Activated T-cell treated with anti-CD3 and anti-CD28 coated beads for 4 hours (primary cell): Measurements from ENCODE around the gene KLHDC3.
"Not testable (repeated sequence)": the region's sequence is repeated elsewhere in the genome, so short reads cannot be mapped to it uniquely, and the experiment has no call there.

ENCODE experiments used
- DNase-seq: peaks from one replicate; pipeline ENCODE4 v3.0.0-alpha.2; 2020

Gene KLHDC3

DNA sequence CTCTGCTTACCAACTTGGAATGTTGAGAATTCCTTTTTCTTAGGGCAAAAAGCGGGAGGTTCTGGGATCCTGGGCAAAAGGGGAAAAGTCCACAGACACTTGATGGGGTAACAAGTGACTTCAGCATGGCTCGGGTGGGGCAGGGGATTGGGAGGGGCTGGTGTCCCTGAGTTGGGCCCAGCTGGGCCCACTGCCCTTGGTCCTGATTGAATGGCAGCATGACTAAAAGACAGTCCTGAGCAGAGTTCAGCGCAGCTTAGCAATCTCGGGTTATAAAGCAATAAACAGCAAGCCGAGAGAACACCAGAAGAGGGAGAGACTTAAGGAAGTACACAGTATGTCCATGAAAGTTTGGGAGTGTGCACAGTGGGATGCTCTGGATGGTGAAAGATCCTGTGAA is 24.1 kb upstream of the KLHDC3 start:
- DNase-seq: no peak

DNA sequence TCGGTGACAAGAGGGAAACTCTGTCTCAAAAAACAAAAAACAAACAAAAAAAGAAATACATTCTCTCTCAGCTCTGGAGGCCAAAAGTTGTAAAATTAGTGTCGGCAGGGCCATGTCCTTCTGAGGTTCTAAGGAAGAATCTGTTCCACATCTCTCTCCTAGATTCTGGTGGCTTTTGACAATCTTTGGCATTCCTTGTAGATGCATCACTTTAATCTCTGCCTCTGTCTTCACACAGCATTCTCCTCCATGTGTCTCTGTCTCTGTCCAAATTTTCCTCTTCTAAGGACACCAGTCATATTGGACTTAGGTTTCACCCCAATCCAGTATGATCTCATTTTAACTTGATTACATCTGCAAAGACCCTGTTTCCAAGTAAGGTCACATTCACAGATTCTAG is 20.6 kb upstream of the KLHDC3 start:
- no peak for DNase-seq

DNA sequence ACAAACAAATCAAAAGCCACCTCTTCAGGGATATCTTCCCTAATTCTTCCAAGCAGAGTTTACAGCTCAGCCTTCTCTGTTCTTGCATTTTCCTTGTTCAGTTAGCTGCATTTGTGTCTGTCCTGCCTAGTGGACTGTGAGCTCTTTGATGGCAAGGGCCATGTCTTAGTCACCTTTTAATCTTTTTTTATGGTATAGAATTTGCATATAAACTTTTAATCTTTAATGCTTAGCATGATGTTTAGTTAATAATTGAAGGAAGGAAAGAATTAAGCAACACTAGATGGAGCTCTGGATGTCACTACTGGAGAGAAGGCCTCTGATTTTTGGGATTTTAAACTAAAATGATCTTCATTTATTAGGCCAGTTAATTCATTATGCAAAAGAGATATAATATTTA is 17.5 kb upstream of the KLHDC3 start:
- no peak for DNase-seq

DNA sequence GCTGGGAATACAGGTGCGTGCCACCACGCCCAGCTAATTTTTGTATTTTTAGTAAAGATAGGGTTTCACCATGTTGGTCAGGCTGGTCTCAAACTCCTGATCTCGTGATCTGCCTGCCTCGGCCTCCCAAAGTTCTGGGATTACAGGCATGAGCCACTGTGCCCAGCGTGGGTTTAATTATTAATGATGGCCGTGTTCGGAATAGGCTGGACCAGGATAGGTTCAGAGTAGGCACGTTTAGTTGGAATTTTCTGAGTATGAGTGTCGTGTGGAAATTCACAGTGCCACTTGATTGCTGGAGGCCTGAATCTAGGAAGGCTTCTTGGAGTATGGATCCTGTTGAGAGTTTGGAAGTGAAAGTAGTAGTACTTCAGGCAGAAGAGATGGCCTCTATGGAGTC is 15.8 kb upstream of the KLHDC3 start:
- DNase-seq: not testable (repeated sequence)

DNA sequence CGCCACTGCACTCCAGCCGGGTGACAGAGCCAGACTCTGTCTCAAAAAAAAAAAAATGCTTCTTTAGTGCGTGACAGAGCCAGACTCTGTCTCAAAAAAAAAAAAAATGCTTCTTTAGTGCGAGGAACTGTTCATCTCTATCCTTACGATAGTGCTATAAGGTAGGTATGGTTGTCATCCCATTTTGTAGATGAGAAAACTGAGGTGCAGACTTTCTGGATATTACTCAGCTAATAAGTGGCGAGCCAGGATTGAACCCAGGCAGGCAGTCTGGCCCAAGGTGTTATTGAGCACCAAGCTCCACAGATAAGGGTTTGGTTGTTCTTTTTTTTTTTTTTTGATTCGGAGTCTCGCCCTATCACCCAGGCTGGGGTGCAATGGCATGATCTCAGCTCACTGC is 12.2 kb upstream of the KLHDC3 start:
- no peak for DNase-seq

DNA sequence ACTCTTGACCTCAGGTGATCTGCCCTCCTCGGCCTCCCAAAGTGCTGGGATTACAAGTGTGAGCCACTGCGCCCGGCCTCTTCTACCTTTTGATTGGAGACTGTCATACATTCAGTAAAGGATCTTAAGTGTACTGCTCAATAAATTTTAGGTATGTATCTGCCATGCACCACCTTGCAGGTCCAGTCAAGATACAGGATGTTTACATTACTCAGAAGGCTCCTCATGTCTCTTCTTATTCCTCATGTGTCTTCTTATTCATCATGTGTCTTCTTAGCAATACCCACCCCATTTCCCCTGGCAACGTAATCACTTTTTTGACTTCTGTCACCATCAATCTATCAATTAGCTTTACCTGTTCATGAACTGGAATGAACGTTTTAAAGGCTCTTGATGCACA is 8.2 kb upstream of the KLHDC3 start:
- DNase-seq: no peak

DNA sequence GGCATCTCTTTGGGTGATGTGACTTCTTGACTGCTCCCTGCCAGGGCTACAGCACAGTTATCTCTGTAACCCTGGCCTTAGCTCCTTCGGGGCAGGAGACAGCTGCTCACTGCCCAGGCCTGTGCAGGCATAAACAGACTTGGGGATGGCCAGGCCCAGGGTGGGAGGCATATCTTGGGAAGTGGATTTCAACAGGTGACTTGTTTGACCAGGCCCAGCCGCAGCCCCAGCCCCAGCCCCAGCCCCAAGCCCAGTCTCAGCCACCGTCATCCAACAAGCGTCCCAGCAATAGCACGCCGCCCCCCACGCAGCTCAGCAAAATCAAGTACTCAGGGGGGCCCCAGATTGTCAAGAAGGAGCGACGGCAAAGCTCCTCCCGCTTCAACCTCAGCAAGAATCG is 7.8 kb upstream of the KLHDC3 start:
- no peak for DNase-seq

DNA sequence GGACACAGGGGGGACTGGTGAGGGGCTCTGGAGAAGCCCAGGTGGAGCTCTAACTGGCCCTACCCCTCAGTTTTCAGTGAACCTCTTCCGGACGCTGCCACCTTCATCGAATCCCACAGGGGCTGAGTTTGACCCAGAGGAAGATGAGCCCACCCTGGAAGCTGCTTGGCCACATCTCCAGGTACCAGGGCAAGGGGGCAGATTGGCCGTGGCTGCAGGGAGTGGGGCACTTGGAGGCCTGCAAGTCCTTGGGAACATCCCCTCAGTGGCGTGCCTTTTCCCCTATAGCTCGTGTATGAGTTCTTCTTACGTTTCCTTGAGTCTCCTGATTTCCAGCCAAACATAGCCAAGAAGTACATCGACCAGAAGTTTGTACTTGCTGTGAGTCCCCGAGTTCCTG is 6.9 kb upstream of the KLHDC3 start:
- no peak for DNase-seq

DNA sequence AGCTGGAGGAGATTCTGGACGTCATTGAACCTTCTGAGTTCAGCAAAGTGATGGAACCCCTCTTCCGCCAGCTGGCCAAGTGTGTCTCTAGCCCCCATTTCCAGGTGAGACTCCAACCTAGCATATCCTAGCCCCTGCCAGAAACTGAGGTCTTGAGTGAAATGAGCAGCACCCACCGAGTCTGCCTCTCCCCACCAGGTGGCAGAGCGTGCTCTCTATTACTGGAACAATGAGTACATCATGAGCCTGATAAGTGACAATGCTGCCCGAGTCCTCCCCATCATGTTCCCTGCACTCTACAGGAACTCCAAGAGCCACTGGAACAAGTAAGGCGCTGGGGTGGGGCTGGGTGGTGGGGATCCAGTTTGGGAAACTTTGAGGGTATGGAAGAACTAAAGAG is 4.9 kb upstream of the KLHDC3 start:
- no peak for DNase-seq

DNA sequence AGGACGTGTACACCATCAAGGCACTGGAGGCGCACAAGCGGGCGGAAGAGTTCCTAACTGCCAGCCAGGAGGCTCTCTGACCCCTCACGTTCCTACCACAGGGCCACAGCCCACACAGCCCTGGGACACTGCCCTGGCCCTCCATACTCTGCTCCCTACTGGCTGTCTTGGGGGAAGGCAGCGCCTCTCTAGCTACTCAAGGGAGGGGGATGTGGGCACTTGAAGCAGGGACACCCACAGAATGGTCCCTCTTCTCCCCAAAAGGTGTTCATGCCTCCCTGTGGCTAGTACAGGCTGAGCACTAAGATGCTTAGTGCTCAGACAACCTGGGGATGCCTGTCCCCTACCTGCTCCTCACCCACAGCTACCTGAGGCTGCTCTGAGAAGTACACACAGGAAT is 2.8 kb upstream of the KLHDC3 start:
- no peak for DNase-seq

DNA sequence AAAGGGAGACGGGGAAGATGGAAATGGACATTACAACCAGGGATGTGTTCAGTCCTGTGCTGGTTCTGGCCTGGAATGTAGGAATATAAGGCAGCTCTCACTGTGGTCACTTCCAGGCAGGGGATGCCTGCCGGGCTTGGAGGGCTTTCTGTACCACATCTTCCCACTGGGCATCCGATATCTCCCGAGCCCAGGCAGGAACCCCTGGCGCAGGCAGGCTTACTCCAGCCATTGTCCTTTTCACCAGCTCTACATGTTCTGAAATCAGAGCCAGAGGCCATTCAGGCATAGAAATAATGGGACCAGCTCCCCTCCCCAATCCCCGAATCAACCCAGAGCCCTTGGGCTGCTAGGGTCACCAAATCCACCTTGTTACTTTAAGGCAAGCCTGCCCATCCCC is 1.7 kb upstream of the KLHDC3 start:
- DNase-seq: no peak

DNA sequence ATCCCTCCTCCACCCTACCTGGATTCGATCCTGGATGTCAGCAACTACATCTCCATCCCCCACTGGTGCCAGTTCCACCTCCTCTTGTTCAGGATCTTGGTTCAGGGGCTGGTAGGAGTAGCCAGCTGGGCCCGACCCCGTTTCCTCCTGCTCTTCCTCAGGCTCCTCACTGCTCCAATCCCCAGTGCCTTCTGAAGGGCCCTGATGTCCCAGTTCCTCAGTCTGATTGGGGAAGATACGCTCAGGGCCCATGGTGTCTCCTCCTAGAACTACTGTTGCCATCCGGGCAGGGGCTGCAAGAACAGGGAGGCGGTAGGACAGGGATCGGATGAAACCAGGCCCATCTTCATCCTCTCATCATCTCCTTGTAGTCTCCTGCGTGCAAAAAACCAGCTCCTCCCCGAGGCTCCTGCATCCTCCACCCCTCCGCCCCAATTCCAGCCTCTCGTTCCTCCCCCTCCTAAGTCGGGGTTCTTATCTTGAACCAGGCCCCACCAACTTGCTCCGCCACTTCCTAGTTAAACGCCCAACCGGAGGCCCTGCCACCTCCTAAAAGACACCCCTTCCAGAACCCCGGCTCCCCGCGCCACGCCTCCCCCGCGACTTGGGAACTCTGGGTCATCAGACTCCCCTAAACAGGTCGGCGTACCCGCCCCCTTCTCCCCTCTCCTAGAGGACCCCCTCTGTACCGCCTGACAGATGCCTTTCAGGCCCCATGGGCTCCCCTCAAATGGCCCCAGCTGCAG is 779 bp upstream of the KLHDC3 start:
- DNase-seq: no peak

DNA sequence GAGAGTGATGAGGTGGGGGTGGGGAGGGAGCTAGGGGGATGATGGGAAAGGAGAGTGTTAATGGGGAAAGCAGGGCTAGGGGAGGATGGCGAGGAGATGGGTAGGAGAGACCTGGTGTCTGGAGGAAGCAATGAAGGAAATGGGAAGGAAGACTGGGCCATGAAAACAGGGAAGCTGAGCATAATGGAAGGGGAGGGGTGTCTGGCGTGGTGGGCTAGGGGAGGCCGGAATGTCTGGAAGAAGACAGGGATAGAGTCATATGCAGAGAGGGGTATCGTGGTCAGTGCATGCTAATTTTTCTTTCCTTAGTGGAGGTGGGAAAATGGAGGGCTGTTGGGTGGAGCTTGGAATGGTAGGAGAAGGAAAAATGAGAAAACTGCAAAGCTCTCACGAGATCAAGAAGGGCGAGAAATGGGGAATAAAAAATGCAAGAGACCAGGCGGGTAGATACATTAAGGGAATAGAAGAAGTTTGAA is 423 bp downstream of the KLHDC3 start:
- DNase-seq: no peak

DNA sequence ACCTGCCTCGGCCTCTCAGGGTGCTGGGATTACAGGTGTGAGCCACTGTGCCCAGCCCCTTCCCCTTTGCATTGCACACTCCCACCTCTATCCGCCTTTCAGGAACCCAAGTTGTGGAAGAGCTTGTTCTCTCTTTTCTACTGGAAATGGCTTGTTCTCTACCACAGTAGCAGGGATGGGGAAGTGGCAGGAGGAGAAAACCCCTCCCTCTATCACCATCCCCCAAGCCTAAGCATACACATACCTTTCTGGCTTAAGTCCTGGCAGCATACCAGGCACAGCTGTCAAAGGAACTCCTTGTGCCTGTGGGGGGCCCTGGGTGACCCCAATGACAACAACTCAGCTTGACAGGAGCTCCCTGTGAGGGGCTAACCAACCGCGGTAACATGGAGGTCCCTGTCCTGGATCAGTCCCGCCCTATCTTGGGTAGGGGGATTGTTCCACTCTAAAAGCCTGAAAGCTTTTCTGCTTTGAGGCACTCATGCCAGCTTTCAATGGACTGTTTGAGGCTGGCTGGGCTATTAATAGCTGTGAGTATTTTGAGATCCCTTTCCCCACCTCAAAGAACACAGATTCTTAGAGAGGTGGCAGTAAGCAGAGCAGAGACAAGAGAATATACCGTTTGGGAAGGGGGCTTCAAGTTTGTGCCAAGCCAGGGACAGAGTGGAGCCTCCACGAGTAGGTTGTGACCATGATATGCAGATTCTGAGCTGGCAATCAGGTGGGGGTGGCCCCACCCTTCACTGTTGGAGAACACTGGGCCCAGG is 2.3 kb downstream of the KLHDC3 start:
- no peak for DNase-seq

DNA sequence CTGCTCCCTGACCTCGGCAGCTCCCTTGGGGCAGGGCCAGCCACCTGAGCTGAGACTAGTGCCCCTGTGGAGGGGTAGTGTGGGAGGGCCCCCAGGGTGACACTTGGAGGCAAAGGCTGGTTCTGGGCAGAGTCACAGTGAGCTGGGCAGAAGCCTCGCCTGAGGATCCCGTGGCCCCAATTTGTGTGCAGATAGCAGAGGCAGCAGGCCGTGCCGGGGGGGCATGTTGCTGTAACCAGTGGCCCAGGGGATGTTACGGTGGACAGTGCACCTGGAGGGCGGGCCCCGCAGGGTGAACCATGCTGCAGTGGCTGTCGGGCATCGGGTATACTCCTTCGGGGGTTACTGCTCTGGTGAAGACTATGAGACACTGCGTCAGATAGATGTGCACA is 2.9 kb downstream of the KLHDC3 start:
- no peak for DNase-seq

DNA sequence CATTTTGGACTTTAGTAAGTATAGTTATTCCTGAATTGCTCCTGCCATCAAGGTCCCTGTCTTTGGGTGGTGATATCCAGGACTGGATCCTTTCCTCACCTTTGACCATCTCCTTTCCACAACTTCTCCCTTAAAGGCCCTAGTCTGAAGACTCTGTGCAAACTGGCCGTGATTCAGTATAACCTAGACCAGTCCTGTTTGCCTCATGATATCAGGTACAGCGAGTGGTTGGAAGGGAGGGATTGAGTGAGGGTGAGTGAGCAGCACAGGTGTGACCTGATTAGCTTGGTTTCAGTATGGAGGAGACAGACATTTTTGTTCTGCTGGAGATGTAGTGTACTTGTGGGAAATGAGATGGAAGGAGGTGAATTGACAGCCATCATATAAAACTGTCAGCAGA is 5.1 kb downstream of the KLHDC3 start:
- no peak for DNase-seq

DNA sequence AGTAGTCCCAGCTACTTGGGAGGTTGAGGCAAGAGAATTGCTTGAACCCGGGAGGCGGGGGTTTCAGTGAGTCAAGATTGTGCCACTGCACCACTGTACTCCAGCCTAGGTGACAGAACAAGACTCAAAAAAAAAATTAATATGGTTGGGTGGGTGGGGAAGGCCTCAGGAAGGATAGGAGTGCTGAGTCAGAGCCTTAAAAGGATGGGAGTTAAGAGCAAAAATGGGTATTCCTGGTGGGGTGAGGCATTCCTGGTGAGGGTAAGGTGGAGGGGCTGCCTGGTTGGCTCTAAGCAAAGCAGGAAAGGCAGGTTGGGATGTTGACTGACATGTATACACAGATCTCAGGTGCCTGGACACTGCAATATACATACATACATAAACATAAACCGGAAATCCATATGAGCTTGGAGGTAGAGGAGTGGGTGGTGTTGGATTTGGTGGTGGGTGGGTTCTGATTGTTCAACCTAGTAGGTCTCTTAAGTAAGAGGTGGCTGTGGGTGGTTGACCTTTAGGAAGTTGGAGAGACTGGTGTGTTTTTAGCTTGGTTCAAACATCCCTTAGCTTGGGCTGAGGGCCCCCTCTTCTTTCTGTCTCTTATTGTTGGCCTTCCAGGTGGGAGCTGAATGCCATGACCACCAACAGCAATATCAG is 6.1 kb downstream of the KLHDC3 start:
- DNase-seq: no peak

DNA sequence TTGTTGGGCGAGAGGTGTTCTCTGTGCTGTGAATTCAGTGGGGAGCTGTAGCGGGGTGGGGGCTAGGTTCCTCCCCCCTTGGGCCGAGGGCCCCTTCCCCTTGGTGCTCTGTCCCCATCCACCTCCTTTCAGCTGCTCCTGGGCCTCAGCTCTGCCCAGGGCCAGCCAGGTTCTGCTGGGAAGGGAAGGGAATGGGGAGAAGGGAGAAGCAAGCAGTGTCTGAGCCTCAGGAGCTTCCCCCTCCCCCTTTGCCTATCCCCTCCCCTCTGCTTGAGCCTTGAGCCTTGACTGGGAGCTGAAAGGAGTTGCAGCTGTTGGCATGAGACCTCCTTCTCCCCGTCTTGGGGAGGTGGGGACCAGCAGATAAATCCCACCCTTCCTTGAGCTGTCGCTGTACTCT is 6.8 kb downstream of the KLHDC3 start:
- DNase-seq: no peak

DNA sequence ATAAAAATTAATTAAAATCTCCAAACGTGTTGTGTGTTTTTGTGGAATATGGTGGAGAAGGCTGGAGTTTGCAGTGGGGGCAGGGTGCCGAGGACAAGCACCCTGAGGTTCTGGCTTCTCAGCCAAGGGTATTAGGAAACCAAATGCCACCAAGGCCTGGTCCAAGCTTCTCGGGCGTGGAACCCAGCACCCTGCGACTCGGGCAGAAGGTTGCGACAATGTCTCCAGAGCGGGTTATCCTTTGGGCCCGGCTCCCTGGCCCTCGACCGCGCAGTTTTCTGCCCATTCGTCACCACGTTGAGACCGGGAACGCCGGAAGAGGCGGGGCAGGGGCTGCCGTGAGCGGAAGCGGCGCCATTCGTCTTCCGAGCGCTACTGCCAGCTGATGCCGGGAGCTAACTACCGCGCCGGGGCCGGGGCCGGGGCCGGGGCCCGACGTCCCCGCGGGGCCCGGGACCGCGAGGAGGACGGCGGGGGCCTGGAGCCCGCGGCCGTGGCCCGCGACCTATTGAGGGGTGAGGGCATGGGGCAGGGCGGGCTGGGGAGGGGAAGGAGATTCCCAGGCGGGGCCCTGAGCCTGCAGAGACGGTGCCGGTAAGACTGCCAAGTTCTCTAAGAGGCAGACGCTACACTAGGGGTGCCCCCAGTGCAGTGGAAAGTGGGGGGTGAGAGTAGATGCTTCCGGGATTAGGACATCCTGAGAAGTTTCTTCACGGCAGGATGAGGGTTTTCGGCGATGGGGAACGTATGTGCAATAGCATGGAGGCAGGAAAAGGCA is 7.4 kb downstream of the KLHDC3 start, which contains the start of gene RRP36:
RRP36 (plus strand) TSS at position 354 of the 778 bp plus-strand sequence; CDS start at position 386, 32 bp downstream.
- DNase-seq: peak; percentile 51

DNA sequence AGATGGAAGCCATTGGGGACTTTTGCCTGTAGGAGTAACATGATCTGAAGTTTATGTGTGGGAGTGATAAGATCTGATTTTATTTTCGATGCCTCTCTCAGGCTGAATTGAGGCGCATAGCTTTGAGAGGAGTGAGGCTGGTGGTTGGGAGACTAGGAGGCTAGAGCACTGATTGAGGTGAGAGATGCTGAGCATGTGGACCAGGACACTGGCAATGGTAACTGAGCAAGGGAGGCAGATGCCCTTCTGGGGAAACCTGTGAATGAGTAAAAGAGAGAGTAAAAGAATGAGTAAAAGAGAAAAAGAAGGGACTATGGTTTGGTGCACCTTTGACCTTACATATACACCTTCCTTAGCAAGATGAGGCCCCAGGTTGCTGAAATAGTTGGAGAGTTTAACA is 10.4 kb downstream of the KLHDC3 start:
- DNase-seq: no peak

DNA sequence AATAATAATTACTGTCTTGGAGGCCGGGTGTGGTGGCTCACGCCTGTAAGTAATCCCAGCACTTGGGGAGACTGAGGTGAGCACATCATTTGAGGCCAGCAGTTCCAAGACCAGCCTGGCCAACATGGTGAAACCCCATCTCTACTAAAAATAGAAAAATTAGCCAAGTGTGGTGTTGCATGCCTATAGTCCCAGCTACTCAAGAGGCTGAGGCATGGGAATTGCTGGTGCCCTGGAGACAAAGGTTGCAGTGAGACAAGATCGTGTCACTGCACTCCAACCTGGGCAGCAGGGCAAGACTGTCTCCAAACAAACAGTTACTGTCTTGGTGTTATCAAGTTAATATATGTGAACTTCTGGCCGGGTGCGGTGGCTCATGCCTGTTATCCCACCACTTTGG is 12.3 kb downstream of the KLHDC3 start:
- DNase-seq: no peak

DNA sequence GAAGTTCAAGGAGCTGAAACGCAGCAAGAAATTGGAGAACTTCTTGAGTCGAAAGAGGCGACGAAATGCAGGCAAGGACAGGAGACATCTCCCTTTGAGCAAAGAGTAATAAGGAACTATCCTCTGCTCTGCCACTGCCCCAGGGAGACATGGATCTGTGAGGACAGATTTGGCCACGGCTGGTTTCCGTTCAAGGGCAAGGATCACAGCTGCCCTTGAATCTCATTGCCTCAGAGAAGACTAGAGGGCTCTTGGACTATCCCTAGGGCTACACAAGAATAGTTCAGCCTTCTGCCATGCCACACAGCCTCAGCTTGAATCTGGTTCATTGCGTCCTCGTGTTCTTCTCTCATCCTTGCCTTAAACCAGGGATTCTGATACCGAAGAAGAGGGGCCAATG is 15.1 kb downstream of the KLHDC3 start:
- no peak for DNase-seq

DNA sequence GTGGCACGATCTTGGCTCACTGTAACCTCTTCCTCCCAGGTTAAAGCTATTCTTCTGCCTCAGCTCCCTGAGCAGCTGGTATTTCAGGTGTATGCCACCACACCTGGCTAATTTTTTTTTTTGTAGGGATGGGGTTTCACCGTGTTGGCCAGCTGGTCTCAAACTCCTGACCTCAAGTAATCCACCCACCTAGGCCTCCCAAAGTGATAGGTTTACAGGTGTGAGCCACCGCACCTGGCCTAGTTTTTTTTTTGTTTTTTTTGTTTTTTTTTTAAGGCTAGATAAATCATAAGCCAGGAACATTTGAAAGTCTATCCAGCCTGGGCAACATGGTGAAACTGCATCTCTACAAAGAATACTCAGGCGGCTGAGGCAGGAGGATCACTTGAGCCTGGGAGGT is 18.3 kb downstream of the KLHDC3 start:
- DNase-seq: no peak
